Stomach (tissue), 9 donors: ENCODE data around the gene MED25. TPM values are rescaled to one million over a fixed set of nuclear protein-coding genes. Genes with fewer than 3 reads are reported as not detected.

Experiments used
- DNase-seq, 2 donors: peaks; one replicate each; pipeline versions ENCODE4 v3.0.0 to v3.0.0-alpha.2; 2013 to 2019
- H3K27ac ChIP-seq, 5 donors: fragments of 200-600 bp in 4 of 5; sonication (generic) in 4 of 5; one replicate each; pipeline ENCODE4 v1.5.1; 2013 to 2019; ENCODE audit warnings: mild to moderate bottlenecking in 1 of 5, moderate library complexity in 1 of 5
- H3K27me3 ChIP-seq, 3 donors: fragments of 200-600 bp; sonication (generic); one replicate each; pipeline ENCODE4 v1.5.1; 2017 to 2019; ENCODE audit warnings: mixed run types in 1 of 3
- H3K36me3 ChIP-seq, 4 donors: fragments of 200-600 bp; sonication (generic); 1 replicate in 3 of 4; 2 replicates in 1 of 4; pipeline ENCODE4 v1.5.1; 2016 to 2019
- H3K4me1 ChIP-seq, 4 donors: fragments of 200-600 bp; sonication (generic); one replicate each; pipeline ENCODE4 v1.5.1; 2016 to 2019
- H3K4me3 ChIP-seq, 4 donors: fragments of 200-600 bp; sonication (generic) in 3 of 4; one replicate each; pipeline ENCODE4 v1.5.1; 2016 to 2019; ENCODE audit warnings: mild to moderate bottlenecking in 1 of 4
- H3K9me3 ChIP-seq, 4 donors: fragments of 200-600 bp; sonication (generic); one replicate each; pipeline ENCODE4 v1.5.1; 2016 to 2019
- EP300 ChIP-seq: sonication (generic); formaldehyde crosslinking; IDR thresholded peaks from one replicate; pipeline ENCODE4 v1.6.1; 2017; ENCODE audit warnings: antibody characterized with exemption
- POLR2A ChIP-seq, 4 donors: fragments of 450-650 bp; IDR thresholded peaks; one replicate each; pipeline ENCODE4 v1.6.1; 2016; ENCODE audit warnings: antibody characterized with exemption in 4 of 4, control low read depth in 2 of 4, mild to moderate bottlenecking in 1 of 4, moderate library complexity in 1 of 4
- POLR2AphosphoS5 ChIP-seq, 3 donors: sonication (generic); formaldehyde crosslinking; IDR thresholded peaks; one replicate each; pipeline ENCODE4 v1.6.1; 2016; ENCODE audit warnings: antibody characterized with exemption in 3 of 3
- WGBS, 5 donors: extraction: QIAGEN DNeasy Blood & Tissue Kit in 3 of 5; methylation state at CpG; one replicate each; pipeline versions ENCODE4 v1.1.5 to v1.1.7; 2013 to 2018; 5-methylcytosine and 5-hydroxymethylcytosine counted together
- intact Hi-C: fragments of 100-400 bp; cut with DNase I; formaldehyde crosslinking; loops from one replicate; pipeline ENCODE4 v1.15.1; 2023; ENCODE audit warnings: low total_unique reads
- polyA plus RNA-seq, 3 donors: library from polyadenylated mRNA; stranded (reverse); fragments of 200-250 nt; gene quantifications; one replicate each; pipeline ENCODE4 v1.2.3, GENCODE V29; 2013
- total RNA-seq, 5 donors: library from RNA; depleted of rRNA; stranded (reverse); fragments of >200 nt; gene quantifications; one replicate each; pipeline versions ENCODE4 v1.1.0 to v1.2.3, GENCODE V29; 2014 to 2016
- TF ChIP-seq, protein P1 (sequence below), 7 experiments: fragments of 450-650 bp in 4 of 7; fragments of 200-600 bp in 3 of 7; sonication (generic) in 3 of 7; IDR thresholded peaks; one replicate each; pipeline ENCODE4 v1.5.1; 2016 to 2019; ENCODE audit warnings: antibody characterized with exemption in 7 of 7, control low read depth in 2 of 7, mild to moderate bottlenecking in 1 of 7
- donor health status: healthy with polysubstance abuse.
- donor health status: Bipolar disorder and iron deficiency.
- donor health status: healthy.

Gene MED25
- total and polyA plus RNA-seq, 8 donors: 18.0 to 387 (median 57.6) TPM

DNA sequence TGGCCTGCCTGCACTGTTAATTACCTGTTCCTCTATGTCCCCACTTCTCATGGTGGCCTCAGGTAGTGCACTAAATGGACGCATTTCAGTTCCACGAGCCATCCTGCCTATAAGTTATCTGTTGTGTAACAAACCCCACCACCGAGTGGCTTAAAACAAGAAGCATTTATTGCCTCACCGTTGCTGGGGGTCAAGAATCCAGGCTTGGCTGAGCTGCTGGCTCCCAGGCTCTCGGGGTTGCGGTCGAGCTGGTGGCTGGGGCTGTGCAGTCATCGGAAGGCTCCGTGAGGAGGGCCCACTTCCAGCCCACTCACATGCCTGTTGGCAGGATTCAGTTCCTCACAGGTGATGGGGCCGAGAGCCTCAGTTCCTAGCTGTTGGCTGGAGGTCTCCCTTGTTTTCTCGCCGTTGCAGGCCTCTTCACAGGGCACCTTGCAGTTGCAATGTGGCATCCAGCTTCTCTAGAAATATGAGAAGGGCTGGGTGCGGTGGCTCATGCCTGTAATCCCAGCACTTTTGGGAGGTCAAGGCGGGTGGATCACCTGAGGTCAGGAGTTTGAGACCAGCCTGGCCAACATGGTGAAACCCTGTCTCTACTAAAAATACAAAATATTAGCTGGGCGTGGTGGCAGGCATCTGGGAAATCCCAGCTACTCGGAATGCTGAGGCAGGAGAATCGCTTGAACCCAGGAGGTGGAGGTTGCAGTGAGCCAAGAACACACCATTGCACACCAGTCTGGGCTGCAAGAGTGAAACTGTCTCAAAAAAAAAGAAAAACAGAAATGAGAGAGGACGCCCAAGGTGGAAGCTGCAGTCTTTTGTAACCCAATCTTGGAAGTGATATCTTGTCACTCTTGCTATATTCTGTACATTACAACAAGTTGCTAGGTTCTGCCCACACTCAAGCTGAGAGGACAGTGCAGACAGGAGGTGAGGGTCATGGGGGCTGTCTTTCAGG lies 26.3 kb downstream of the MED25 start:
- Histone ChIP-seq H3K27me3 (no peaks in the 10 kb centered on the region), H3K4me3 (no peak overlapping the region), H3K9me3 (no peaks in the 10 kb centered on the region), H3K4me1 (peaks cover 0 to 12% (median under 1%) of the 10 kb centered on the region in 4 donors), H3K27ac (no peak overlapping the region), H3K36me3 (peaks cover 0 to 18% (median 13%) of the 10 kb centered on the region in 4 donors)
- no peak for TF ChIP-seq EP300
- TF ChIP-seq, protein P1, sequence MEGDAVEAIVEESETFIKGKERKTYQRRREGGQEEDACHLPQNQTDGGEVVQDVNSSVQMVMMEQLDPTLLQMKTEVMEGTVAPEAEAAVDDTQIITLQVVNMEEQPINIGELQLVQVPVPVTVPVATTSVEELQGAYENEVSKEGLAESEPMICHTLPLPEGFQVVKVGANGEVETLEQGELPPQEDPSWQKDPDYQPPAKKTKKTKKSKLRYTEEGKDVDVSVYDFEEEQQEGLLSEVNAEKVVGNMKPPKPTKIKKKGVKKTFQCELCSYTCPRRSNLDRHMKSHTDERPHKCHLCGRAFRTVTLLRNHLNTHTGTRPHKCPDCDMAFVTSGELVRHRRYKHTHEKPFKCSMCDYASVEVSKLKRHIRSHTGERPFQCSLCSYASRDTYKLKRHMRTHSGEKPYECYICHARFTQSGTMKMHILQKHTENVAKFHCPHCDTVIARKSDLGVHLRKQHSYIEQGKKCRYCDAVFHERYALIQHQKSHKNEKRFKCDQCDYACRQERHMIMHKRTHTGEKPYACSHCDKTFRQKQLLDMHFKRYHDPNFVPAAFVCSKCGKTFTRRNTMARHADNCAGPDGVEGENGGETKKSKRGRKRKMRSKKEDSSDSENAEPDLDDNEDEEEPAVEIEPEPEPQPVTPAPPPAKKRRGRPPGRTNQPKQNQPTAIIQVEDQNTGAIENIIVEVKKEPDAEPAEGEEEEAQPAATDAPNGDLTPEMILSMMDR (IDR thresholded peaks at IDR 0.05): no peak
- TF ChIP-seq POLR2AphosphoS5 (IDR thresholded peaks at IDR 0.05): no peak
- no peak for TF ChIP-seq POLR2A (IDR thresholded peaks at IDR 0.05)
- no peak for DNase-seq
- intact Hi-C loops: no loop called here
- 82 to 87% (median 84%) methylated on average over 13 to 18 of the region's 18 CpGs for WGBS, 5 donors

DNA sequence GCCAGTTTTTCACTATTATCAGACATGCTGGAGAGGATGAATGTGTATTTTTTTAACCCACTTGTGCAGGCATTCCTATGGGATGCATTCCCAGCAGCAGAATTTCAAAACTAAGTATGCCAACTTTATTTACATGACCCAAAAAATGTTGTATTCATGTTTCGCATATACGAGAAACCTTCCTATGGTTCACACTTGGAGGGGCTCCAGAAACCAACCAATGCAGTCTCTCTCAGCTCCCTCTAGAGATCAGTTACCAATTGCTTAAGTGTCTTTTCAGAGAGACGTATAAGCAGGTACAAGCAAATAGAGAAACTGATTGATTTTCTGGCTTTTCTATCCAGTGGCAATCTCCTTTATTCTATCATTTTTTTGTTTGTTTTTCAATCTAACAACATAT lies 27.3 kb downstream of the MED25 start:
- intact Hi-C loops: no loop called here
- no peak for DNase-seq
- Histone ChIP-seq H3K9me3 (no peaks in the 10 kb centered on the region), H3K4me1 (peaks cover 0 to 22% (median 10%) of the 10 kb centered on the region in 4 donors), H3K27ac (no peak overlapping the region), H3K4me3 (no peak overlapping the region), H3K27me3 (no peaks in the 10 kb centered on the region), H3K36me3 (peaks cover 0 to 9% (median 7%) of the 10 kb centered on the region in 4 donors)
- WGBS, 5 donors: 27 to 60% (median 41%) methylated on average over 3 of the region's 3 CpGs
- TF ChIP-seq POLR2AphosphoS5 (IDR thresholded peaks at IDR 0.05) (no peak), EP300 (no peak), POLR2A (IDR thresholded peaks at IDR 0.05) (no peak)
- TF ChIP-seq, protein P1 (IDR thresholded peaks at IDR 0.05): no peak

- Histone ChIP-seq H3K9me3 (no peaks in the 10 kb centered on the region), H3K36me3 (no peaks in the 10 kb centered on the region), H3K4me3 (no peak overlapping the region), H3K27ac (no peak overlapping the region), H3K4me1 (peaks cover 0 to 22% (median 10%) of the 10 kb centered on the region in 4 donors), H3K27me3 (no peaks in the 10 kb centered on the region)
- TF ChIP-seq POLR2AphosphoS5 (IDR thresholded peaks at IDR 0.05): no peak
- no peak for TF ChIP-seq EP300
- TF ChIP-seq, protein P1 (IDR thresholded peaks at IDR 0.05): no peak
- TF ChIP-seq POLR2A (IDR thresholded peaks at IDR 0.05): no peak
- intact Hi-C loops: no loop called here
- DNase-seq: no peak
- 71 to 81% (median 78%) methylated on average over 5 of the region's 5 CpGs for WGBS, 5 donors
These were observed 28.3 kb downstream of the MED25 start for GRCh38 chr19:49846408-49846807.

DNA sequence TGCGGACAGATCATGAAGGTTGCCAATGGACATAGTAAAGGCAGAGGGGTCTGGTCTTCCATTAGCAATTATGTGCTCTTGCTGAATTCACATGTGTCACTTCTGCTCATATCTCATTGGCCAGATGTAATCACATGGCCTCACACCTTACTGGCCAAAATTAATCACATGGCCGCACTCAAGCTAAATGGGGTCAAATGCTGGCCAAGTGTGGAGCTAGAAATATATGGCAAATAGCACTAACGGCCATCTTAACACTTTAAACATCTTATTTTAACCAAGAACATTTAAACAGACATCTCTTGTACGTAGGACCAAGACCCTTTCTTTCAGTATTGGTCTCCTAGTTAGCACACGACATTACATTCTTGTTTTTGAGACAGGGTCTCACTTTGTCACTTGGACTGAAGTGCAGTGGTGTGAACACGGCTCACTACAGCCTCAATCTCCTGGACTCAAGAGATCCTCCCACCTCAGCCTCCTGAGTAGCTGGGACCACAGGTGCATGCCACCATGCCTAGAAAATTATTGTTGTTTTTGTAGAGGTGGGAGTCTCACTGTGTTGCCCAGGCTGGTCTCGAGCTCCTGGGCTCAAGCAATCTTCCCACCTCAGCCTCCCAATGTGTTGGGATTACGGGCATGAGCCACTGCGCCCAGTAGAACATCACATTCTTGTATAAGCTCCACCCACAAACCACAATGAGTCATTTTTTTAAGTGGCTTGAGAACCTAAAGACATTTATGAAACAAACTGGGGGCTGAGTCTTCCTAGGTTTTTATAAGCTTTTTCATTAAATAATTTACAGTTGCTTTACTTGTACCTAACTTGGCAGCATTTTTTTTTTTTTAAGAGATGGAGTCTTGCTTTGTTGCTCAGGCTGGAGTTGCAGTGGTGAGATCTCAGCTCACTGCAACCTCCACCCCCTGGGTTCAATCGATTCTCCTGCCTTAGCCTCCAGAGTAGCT lies 29.9 kb downstream of the MED25 start:
- no peaks in the 10 kb centered on the region for H3K36me3 ChIP-seq
- H3K27ac ChIP-seq: no peak overlapping the region
- peaks cover 14 to 36% (median 23%) of the 10 kb centered on the region in 4 donors for H3K4me1 ChIP-seq
- no peaks in the 10 kb centered on the region for H3K27me3 ChIP-seq
- no peak for TF ChIP-seq EP300
- TF ChIP-seq, protein P1 (IDR thresholded peaks at IDR 0.05): no peak
- TF ChIP-seq POLR2A (IDR thresholded peaks at IDR 0.05): no peak
- TF ChIP-seq POLR2AphosphoS5 (IDR thresholded peaks at IDR 0.05): no peak
- no peak for DNase-seq
- intact Hi-C loops: no loop called here
- no peaks in the 10 kb centered on the region for H3K9me3 ChIP-seq
- no peak overlapping the region for H3K4me3 ChIP-seq
- 70 to 91% (median 82%) methylated on average over 10 of the region's 10 CpGs for WGBS, 5 donors
